Measurements from ENCODE around the gene FCER1A.
"Not testable (repeated sequence)": the region's sequence is repeated elsewhere in the genome, so short reads cannot be mapped to it uniquely, and the experiment has no call there.

FCER1A gene

DNA sequence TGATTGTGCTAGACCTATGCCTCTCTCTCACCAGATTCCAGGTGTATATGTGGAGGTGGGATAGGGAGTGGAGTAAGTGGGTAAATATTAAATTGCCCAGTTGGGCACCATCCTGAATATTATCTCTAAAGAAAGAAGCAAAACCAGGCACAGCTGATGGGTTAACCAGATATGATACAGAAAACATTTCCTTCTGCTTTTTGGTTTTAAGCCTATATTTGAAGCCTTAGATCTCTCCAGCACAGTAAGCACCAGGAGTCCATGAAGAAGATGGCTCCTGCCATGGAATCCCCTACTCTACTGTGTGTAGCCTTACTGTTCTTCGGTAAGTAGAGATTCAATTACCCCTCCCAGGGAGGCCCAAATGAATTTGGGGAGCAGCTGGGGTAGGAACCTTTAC is at the start of gene FCER1A:
Gene FCER1A (plus strand): TSS at position 242 of the 400 bp plus-strand sequence. CDS start 29 bp downstream, at position 271.
- no peak for DNase-seq

DNA sequence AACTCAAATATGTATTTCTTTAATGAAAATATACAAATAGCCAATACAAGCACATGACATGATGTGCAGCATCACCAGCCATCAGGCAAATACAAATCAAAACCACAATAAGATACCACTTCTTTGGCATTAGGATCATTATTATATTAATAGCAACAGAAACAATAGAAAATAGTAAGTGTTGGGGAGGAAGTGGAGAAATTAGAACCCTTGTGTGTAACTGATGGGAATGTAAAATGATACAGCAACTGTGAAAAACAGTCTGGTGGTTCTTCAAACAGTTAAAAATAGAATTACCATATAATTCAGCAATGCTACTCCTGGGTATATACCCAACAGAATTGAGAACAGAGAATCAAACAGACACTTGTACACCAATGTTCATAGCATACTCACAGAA is 40.8 kb upstream of the FCER1A start:
- no peak for DNase-seq

DNA sequence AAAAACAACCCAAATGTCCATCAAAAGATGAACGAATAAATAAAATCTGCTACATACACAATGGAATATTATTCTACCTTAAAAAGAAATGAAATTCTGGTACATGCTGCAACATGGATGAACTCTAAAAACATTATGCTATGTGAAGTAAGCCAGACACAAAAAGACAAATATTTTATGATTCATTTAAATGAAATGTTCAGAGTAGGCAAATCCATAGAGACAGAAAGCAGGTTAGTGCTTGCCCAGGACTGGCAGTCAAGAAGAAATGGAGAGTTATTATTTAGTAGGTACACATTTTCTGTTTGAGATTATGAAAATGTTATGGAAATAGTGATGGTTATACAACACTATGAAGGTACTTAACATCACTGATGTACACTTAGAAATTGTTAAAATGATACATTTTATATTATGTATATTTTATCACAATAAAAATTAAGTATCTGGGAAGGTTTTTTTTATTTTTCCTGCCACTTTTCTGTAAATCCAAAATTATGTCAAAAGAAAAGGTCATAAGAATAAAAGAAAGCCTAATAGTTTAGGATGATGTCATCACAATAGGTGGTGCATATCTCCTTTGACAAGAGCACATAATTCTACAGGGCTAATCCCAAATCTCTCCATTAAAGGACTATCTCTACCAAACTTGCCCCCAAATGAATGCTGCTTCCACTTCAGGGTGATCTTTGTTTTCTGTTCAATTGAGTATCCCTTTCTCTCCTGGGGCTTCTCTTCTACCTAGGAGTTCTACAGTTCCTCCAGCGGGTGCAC is 40.2 kb upstream of the FCER1A start:
- no peak for DNase-seq

DNA sequence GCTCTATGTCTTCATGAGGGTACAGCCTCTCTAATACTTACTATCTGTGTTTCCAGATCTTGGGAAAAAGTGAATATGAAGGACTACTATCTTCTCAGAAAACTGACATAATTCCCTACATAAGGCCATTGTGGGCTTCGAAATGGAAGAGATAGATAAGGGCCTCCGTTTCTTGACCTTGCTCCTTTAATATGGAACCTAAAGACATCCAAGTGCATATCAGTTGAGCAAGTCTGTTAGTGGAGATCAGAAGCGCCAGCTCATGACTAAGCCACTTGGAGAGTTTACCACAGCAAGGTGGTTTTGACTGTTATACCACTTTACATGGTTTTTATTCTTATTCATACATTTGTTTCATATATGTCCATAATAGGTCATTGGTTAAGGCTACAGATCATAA is 35.3 kb upstream of the FCER1A start:
- DNase-seq, result no peak

DNA sequence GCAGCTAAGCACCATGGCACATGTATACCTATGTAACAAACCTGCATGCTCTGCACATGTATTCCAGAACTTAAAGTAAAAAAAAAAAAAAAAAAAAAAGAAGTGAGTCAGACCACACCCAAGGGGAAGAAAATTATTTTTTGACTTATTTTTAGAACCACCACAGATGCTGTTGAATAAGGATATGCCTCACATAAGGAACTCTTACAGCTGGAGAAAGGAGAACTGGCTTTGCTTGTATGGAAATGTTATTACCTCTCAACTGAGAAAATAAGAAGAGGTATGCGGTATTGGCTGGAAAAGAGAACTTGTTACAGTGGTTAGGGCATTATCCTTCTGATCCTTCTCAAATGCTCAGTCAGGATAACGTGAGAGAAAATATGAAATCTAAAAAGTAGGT is 27.5 kb upstream of the FCER1A start:
- DNase-seq, result no peak

DNA sequence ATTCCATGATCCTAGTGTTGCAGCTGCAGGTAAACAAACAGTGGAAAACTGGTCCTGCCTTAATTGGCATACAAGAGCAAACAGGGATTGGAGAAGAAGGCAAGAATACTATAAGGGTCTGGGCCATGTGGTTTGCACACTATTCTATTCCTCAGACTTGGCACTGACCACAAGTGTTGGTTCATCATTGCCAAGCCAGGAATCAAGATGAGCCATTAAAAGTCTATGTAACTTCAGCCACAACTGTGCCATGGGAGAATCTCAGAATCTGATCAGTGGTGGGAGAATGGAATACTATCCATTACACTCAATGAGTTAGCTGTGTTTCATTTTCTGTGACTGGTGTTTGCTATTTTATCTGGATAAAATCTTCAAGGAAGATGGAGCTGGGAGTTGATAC is 26.2 kb upstream of the FCER1A start:
- DNase-seq, result no peak

DNA sequence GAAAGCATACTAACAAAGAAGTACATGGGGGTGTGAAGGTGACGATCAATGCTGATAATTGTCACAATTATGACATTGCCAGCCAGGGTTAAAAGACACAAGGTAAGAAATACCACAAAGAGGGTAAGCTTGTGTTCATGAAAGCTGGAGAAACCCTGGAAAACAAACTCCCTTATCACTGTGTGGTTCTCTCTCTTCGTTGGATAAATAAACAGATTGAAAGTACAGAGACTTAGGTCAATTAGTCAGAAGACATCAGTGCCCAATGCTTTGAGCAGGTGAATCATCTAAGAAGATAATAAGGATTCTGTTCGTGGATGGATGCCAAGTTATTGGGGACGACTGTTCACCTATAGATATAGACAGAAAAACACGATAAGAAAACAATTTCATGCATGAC is 22.4 kb upstream of the FCER1A start:
- no peak for DNase-seq

DNA sequence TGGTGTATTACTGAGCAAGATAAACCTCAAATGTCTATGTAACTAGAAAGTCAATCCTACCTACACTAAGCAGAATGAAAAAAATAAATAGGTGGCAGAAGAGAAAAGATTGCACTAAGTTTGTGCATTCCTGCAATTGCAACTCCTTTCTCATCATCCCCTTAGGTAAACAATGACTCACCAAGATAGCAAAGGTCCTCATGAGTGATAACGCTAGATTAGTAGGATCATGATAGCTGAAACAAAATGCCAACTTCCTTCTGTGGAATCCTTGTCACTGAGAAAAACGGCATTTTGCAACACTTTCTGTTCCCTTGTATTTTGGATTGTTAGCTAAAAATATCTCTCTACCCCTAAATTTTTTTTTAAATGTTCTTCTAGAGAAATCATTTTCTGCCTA is 20.0 kb upstream of the FCER1A start:
- no peak for DNase-seq

DNA sequence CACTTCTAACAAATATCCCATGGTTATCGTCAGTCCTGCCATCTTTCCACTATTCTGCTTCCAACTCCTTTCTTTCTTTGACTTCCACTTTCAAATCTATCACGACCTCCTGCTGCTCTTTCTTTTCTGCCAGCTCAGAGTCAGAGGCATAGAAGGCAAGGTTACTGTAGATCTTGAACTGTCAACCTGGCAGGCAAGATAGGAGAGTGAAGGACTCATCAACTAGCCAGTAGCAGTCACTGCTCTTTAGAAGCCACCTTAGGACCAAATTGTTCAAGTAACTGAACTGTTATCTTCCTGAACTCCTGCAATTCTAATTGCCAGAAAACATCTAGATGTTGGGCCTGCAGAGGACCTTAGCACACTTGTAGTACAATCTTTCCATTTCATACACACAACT is 13.1 kb upstream of the FCER1A start:
- DNase-seq, result no peak

- no peak for DNase-seq
Observed at GRCh38 chr1:159291424-159291823, 10.7 kb upstream of the FCER1A start.

- no peak for DNase-seq
Observed at GRCh38 chr1:159296706-159297375, 5.3 kb upstream of the FCER1A start.

GRCh38 chr1:159300146-159300545 is 2.0 kb upstream of the FCER1A start:
- DNase-seq, result no peak

DNA sequence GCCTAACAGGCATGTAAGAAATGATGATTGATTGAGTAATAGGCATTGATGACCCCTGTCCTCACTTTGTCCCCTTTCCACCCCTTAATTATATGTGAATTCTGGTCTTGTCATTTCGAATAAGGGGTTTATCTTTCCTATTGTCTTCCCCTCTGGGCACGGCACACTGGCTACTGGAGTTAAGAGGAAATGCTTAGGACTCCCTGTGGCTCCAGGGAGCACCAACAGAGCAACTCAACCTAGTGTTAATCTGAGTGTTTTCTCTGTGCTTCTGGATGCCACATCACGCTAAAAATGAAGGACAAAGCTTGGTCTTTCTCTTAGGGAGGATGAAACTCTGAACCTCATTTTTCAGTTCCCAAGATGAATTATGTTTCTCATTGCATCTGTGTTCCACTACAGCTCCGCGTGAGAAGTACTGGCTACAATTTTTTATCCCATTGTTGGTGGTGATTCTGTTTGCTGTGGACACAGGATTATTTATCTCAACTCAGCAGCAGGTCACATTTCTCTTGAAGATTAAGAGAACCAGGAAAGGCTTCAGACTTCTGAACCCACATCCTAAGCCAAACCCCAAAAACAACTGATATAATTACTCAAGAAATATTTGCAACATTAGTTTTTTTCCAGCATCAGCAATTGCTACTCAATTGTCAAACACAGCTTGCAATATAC is 5.3 kb downstream of the FCER1A start:
- DNase-seq, result no peak

DNA sequence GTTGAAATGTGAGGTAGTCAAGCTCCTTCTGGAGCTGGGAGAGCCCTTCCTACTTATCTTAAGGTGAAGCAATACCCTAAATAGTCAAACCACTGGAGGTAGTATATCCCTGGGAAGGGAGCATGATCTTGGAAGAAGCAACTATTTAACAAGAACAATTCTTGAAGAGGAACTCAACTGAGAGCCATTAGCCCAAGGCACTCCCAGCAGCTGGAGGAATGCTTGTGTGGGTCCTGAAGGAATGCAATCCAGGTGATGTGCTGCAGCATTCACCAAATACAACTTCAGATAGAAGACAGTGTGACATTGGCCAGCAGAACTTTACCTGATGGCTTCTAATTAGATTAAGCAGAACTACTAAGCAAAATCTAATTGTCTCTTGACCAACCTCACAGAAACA is 9.5 kb downstream of the FCER1A start:
- no peak for DNase-seq

DNA sequence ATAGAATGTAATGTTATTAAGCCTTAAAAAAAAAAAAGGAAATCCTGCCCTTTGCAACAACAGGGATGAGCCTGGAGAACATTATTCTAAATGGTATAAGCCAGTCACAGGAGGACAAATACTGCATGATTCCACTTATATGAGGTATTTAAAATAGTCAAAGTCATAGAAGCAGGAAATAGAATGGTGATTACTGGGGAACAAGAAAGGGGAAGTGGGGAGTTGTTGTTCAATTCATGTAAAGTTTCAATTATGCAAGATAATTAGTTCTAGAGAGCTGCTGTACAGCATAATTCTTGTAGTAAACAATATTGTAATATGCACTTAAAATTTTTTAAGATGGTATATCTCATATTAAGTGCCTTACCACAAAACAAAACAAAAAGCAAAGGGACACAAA is 13.2 kb downstream of the FCER1A start:
- DNase-seq, result no peak

DNA sequence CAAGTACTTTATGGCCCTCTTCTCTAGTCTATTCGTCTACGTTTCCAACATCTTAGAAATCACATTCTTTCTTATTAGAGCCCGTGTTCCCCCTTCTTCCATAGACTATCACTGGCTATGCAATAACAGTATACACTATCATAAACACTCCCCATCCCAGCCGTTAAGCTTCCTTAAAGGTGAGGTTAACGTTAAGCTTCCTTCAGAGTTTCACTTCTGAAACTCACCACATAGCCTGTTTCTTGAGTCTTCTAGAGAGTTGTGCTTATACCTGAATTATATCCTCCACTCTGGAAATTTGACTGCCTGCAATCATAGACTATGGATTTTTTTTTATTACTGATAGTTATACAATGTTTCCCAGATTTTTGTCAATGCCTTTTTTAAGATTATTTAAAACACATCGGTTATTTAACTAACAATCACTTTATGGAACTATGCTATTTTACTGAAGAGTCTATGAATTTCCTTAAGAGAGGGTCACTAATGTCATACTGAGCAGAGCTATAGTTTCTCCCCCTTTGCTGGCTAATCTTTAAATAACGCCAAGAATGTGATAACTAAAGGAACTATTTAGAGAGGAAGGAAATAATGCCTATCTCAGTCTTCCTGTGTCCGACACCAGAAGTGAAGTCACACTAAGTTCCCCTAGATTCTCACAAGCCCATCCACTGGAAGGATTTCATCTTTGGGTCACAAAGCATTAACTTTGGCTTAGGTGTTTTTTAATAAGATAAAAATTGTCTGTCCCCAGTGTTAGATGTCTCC is 16.8 kb downstream of the FCER1A start:
- no peak for DNase-seq

DNA sequence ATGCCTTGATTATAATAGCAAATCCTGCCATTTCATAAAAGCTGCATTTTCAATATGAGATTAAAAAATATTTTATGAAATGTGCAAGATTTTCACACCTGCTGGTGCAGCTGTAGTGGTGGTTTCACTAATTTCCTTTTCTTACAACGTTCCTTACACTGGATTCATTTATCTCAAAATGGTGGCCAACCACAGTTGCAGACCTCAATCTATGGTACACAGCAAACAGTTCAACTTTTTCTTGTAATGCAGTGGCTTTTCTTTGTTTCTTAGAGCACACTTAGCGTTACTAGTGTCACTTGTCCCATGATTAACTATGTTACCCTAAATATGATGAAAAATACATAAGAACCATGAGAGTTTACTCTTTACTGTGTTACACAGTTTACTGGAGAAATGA is 32.7 kb downstream of the FCER1A start:
- DNase-seq, result no peak

DNA sequence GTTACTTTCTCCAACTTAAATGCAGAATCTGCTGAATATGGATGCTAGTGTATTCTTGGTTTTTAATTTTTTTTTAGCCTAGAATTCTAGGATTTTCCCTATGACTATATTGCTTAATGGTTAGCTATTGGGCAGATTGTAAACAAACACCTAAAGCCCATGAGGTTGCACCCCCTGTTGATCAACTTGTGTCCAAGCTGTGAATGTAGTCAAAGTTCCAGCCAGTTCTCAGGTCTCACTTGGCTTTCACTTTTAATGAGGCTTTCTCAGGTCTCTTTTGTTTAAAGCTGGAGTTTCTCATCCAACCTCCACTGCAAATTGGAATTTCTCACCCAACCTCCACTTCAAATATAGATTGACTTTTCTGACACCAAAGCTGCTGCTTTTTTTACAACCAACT is 35.9 kb downstream of the FCER1A start:
- DNase-seq, result no peak

- no peak for DNase-seq
Observed at GRCh38 chr1:159339536-159339935, 37.4 kb downstream of the FCER1A start.

GRCh38 chr1:159341736-159342135 is 39.6 kb downstream of the FCER1A start:
- no peak for DNase-seq

- no peak for DNase-seq
Observed at GRCh38 chr1:159342761-159343425, 40.8 kb downstream of the FCER1A start.

DNA sequence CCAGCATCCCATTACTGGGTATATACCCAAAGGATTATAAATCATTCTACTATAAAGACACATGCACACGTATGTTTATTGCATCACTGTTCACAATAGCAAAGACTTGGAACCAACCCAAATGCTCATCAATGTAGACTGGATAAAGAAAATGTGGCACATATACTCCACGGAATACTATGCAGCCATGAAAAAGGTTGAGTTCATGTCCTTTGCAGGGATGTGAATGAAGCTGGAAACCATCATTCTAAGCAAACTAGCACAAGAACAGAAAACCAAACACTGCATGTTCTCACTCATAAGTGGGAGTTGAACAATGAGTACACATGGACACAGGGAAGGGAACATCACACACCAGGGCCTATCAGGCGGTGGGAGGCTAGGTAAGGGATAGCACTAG is 47.2 kb downstream of the FCER1A start:
- not testable (repeated sequence) for DNase-seq

GRCh38 chr1:159352436-159352835 is 50.3 kb downstream of the FCER1A start:
- no peak for DNase-seq
